Measurements from ENCODE around the gene CYP4F2. TPM values are rescaled to one million over a fixed set of nuclear protein-coding genes. Genes with fewer than 3 reads are reported as not detected.

The CYP4F2 gene
- total and polyA plus RNA-seq, 2 of the 8 experiments (the other 6 are each of a cell fraction or from before 2014, with no cell fraction given) = not detected

DNA sequence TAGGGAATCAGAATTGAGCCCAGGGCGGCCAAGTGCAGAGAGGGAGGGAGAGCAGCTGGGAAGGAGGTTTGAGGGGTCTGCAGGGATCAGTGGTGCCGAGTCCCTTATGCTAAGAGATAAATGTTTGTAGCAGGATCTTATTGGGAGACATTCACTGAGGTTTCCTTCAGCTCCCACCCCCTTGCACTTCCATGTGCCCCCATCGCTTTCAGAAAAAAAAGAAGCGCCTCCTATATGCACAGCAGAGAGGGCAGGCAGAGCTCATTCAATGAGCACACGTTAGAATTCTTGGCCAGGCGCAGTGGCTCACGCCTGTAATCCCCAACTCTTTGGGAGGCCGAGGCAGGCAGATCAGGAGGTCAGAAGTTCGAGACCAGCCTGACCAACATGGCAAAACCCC is 28.0 kb downstream of the CYP4F2 start (continued):
- TF ChIP-seq, protein P1, sequence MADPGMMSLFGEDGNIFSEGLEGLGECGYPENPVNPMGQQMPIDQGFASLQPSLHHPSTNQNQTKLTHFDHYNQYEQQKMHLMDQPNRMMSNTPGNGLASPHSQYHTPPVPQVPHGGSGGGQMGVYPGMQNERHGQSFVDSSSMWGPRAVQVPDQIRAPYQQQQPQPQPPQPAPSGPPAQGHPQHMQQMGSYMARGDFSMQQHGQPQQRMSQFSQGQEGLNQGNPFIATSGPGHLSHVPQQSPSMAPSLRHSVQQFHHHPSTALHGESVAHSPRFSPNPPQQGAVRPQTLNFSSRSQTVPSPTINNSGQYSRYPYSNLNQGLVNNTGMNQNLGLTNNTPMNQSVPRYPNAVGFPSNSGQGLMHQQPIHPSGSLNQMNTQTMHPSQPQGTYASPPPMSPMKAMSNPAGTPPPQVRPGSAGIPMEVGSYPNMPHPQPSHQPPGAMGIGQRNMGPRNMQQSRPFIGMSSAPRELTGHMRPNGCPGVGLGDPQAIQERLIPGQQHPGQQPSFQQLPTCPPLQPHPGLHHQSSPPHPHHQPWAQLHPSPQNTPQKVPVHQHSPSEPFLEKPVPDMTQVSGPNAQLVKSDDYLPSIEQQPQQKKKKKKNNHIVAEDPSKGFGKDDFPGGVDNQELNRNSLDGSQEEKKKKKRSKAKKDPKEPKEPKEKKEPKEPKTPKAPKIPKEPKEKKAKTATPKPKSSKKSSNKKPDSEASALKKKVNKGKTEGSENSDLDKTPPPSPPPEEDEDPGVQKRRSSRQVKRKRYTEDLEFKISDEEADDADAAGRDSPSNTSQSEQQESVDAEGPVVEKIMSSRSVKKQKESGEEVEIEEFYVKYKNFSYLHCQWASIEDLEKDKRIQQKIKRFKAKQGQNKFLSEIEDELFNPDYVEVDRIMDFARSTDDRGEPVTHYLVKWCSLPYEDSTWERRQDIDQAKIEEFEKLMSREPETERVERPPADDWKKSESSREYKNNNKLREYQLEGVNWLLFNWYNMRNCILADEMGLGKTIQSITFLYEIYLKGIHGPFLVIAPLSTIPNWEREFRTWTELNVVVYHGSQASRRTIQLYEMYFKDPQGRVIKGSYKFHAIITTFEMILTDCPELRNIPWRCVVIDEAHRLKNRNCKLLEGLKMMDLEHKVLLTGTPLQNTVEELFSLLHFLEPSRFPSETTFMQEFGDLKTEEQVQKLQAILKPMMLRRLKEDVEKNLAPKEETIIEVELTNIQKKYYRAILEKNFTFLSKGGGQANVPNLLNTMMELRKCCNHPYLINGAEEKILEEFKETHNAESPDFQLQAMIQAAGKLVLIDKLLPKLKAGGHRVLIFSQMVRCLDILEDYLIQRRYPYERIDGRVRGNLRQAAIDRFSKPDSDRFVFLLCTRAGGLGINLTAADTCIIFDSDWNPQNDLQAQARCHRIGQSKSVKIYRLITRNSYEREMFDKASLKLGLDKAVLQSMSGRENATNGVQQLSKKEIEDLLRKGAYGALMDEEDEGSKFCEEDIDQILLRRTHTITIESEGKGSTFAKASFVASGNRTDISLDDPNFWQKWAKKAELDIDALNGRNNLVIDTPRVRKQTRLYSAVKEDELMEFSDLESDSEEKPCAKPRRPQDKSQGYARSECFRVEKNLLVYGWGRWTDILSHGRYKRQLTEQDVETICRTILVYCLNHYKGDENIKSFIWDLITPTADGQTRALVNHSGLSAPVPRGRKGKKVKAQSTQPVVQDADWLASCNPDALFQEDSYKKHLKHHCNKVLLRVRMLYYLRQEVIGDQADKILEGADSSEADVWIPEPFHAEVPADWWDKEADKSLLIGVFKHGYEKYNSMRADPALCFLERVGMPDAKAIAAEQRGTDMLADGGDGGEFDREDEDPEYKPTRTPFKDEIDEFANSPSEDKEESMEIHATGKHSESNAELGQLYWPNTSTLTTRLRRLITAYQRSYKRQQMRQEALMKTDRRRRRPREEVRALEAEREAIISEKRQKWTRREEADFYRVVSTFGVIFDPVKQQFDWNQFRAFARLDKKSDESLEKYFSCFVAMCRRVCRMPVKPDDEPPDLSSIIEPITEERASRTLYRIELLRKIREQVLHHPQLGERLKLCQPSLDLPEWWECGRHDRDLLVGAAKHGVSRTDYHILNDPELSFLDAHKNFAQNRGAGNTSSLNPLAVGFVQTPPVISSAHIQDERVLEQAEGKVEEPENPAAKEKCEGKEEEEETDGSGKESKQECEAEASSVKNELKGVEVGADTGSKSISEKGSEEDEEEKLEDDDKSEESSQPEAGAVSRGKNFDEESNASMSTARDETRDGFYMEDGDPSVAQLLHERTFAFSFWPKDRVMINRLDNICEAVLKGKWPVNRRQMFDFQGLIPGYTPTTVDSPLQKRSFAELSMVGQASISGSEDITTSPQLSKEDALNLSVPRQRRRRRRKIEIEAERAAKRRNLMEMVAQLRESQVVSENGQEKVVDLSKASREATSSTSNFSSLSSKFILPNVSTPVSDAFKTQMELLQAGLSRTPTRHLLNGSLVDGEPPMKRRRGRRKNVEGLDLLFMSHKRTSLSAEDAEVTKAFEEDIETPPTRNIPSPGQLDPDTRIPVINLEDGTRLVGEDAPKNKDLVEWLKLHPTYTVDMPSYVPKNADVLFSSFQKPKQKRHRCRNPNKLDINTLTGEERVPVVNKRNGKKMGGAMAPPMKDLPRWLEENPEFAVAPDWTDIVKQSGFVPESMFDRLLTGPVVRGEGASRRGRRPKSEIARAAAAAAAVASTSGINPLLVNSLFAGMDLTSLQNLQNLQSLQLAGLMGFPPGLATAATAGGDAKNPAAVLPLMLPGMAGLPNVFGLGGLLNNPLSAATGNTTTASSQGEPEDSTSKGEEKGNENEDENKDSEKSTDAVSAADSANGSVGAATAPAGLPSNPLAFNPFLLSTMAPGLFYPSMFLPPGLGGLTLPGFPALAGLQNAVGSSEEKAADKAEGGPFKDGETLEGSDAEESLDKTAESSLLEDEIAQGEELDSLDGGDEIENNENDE (IDR thresholded peaks at IDR 0.05; ENCODE audit: insufficient replicate concordance, low read length) = no peak

All from H1 (cell line).